Fibroblast of pulmonary artery (primary cell): ENCODE data around the gene SHISA3.
A peak's percentile ranks its signal among the peaks of the same experiment; 100 is the strongest.

Experiments used
- DNase-seq: peaks from one replicate; pipeline ENCODE4 v3.0.0-alpha.2; 2010; ENCODE audit warnings: low read depth
- H3K4me3 ChIP-seq: replicated peaks from 2 replicates; pipeline ENCODE4 v1.5.1; 2011; ENCODE audit warnings: low read depth, mild to moderate bottlenecking, control low read depth, low read length, moderate library complexity
- TF ChIP-seq, protein P1 (sequence below): IDR thresholded peaks from 2 replicates; pipeline ENCODE4 v1.5.1; 2011; ENCODE audit warnings: mild to moderate bottlenecking, control low read depth, low read length, inconsistent platforms; ENCODE audit errors: missing control alignments

The SHISA3 gene

DNA sequence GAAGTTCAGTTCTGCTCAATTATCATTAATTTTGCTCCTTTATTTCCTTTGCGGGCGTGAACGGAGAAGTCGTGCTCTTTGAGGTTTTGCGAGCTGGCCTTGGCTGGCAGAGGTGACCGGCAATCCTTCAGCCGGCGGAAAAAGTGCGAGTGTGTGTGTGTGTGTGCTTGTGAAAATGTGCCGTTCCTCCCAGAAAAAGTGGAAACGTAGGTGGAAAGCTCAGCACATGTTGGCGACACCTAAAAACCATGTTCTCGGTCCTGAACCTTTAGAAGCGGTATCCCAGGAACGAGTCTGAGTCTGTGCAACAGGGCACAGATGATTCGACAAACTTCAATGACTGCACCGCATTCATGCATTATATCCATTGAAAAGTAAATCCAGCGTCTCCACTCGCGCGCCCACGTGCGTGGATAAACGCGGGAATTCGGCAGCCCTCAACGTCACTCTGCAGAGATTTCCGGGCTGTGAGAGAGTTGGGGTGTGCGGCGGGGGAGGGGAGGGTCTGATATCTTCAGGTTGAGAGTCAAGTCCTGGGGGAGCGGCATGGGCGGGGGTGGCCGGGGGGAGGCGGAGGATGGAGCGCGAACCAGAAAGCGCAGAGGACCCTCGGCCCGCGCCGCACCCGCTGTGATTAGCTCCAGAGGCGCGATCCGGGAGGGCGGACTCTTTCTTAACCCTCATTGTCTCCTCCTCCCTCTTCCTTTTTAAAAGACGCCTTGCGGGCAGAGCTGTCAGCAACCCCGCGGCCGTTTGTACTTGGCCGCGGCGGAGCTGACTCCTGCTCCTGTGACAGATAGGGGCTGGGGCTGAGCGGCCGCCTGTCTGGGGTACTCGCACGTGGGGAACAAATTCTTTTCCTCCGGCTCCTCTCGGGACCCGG, at the start of gene SHISA3:
Gene SHISA3, plus strand, starts transcription at position 737 of the 883 bp plus-strand sequence. CDS start 569 bp downstream, outside the sequence.
- TF ChIP-seq, protein P1, sequence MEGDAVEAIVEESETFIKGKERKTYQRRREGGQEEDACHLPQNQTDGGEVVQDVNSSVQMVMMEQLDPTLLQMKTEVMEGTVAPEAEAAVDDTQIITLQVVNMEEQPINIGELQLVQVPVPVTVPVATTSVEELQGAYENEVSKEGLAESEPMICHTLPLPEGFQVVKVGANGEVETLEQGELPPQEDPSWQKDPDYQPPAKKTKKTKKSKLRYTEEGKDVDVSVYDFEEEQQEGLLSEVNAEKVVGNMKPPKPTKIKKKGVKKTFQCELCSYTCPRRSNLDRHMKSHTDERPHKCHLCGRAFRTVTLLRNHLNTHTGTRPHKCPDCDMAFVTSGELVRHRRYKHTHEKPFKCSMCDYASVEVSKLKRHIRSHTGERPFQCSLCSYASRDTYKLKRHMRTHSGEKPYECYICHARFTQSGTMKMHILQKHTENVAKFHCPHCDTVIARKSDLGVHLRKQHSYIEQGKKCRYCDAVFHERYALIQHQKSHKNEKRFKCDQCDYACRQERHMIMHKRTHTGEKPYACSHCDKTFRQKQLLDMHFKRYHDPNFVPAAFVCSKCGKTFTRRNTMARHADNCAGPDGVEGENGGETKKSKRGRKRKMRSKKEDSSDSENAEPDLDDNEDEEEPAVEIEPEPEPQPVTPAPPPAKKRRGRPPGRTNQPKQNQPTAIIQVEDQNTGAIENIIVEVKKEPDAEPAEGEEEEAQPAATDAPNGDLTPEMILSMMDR: no peak
- peak within 1 kb of the TSS; percentile 65 for H3K4me3 ChIP-seq

DNA sequence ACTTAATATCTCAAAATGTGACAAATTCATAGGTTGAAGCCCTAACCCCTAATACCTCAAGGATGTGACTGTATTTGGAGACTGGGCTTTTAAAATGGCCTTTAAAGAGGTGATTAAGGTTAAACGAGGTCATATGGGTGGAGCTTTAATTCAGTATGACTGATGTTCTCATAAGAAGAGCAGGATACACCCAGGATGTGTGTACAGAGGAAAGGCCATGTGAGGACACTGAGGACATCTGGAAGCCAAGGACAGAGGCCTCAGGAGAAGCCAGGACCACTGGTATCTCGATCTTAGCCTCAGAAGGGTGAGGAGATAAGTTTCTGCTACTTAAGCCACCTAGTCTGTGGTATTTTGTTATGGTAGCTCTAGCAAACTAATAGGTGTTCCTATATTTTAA, 49.0 kb upstream of the SHISA3 start:
- TF ChIP-seq, protein P1: no peak
- no peak for DNase-seq
- no peak overlapping the region for H3K4me3 ChIP-seq

More for the DNA sequence above, at the start of gene SHISA3:
- DNase-seq: peak; percentile 52

DNA sequence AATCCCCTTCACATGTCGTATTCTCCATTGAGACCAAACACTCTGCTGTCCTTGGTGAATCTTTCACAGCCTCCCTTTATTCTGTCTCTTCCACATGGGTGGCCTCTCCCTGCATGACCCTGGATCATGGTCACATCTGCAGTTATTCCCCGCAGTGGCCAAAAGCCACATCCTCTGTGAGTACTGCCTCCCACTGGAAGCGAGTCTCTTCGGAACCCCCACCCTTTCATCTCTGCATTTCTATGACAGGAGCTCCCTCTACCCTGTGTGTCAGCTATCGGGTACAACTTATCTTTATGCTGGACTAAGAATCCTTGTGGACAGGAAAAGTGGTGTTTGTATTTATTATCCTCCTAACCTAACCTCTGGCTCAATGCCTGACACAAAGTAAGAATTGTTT, 48.6 kb upstream of the SHISA3 start:
- no peak overlapping the region for H3K4me3 ChIP-seq
- TF ChIP-seq, protein P1: no peak
- no peak for DNase-seq

DNA sequence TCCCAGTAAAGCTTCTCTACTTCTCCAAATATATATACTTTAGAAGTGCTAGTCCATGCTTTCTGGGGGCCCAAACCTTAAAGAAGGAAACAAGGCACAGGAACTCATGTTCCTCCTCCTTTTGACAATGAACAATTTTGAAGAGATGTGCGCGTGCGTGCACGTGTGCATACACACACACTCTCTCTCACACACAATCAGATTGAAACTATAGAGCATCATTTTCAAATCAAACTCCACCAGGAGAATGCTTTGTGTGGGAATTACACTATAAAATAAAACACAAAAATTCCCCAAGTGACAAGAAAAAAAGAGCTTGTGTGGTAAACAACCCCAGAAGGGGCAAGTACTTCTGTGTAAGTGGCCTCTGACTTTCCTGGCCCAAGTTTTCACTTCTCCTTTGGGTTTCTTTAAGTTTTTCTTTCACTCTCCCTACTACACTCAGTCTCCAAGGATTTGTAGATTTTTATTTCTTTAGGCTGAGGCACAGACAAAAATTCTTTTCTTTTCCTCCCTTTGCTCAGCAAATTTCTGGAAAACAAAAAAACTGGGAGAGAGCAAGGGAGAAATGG, 46.6 kb upstream of the SHISA3 start:
- no peak overlapping the region for H3K4me3 ChIP-seq
- no peak for DNase-seq
- TF ChIP-seq, protein P1: no peak

DNA sequence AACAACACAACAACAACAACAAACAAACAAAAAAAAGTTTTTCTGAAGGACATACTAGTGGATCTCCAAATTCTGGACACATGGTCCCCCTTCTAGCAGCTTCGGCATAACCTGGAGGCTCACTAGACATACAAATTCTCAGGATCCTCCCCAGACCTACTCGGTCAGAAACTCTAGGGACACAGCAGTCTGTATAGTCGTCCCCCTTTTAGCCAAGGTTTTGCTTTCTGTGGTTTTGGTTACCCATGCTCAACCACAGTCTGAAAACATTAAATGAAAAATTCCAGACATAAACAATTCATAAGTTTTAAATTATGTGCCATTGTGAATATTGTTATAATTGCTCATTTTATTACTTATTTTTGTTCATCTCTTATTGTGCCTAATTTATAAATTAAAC, 45.2 kb upstream of the SHISA3 start:
- TF ChIP-seq, protein P1: no peak
- no peak overlapping the region for H3K4me3 ChIP-seq
- no peak for DNase-seq

DNA sequence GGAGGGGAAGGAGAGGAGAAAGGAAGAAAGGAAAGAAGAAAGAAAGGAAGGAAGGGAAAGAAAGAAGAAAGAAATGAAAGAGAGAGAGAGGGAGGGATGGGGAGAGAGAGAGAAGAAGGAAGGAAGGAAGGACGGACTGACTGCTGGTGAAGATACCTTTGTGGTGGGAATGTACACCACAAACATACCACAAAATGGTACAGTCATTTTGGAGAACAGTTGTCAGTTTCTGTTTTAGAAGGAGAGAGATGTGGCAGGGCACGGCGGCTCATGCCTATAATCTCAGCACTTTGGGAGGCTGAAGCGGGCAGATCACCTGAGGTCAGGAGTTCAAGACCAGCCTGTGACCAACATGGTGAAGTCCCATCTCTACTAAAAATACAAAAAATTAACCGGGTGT, 40.0 kb upstream of the SHISA3 start:
- TF ChIP-seq, protein P1: no peak
- no peak overlapping the region for H3K4me3 ChIP-seq
- no peak for DNase-seq
